HCT116 (cell line): ENCODE results near the gene TPP1. TPM values are rescaled to one million over a fixed set of nuclear protein-coding genes. Genes with fewer than 3 reads are reported as not detected.

Source experiments
- ATAC-seq: fragments of 200-7000 bp; cut with Tn5 transposase; 2 replicates; pipeline ENCODE4 v1.9.1; 2020; ENCODE audit warnings: mild to moderate bottlenecking, moderate library complexity
- BruUV-seq: library from RNA; stranded (reverse); fragments of 400-500 nt; replicated peaks from 2 replicates; lab custom pipeline; 2021; lab: Mats Ljungman, UMichigan
- CTCF ChIA-PET: fragments of 300-600 bp; sonication (Branson Sonifier 250); formaldehyde crosslinking; loops from one replicate; lab custom pipeline; 2021; ENCODE audit warnings: antibody characterized with exemption; lab: Charles Lee
- POLR2A ChIA-PET: fragments of 300-600, 350-600 bp; sonication (Branson Sonifier 250); formaldehyde crosslinking; loops from one replicate; lab custom pipeline; 2021; ENCODE audit warnings: antibody characterized with exemption; lab: Charles Lee
- RAD21 ChIA-PET, 2 experiments: fragments of 300-600 bp; sonication (Branson Sonifier 250); formaldehyde crosslinking; loops; one replicate each; lab custom pipeline; 2023; ENCODE audit warnings: low total read pairs in 2 of 2; ENCODE audit not compliant: uncharacterized antibody in 2 of 2, unreplicated experiment in 2 of 2, low non-redundant PET in 1 of 2; lab: Charles Lee
- DNase-seq: peaks from one replicate; pipeline ENCODE4 v3.0.0-alpha.2; 2010; ENCODE audit warnings: low read depth, low spot score
- H2AFZ ChIP-seq: fragments of 200-600 bp; shearing (Covaris generic), sonication (generic); 2 replicates; pipeline ENCODE4 v1.6.1; 2017; ENCODE audit warnings: low read depth, mixed run types, mixed read lengths, antibody characterized with exemption, low read length; ENCODE audit not compliant: poor library complexity, severe bottlenecking
- H3K27ac ChIP-seq: 2 replicates; pipeline ENCODE4 v1.5.1; 2012; ENCODE audit warnings: low read depth, low read length
- H3K27me3 ChIP-seq: fragments of 200-600 bp; sonication (generic); 2 replicates; pipeline ENCODE4 v1.6.1; 2016; ENCODE audit warnings: mixed run types, low read length, mixed read lengths; ENCODE audit not compliant: insufficient read depth
- H3K36me3 ChIP-seq, 2 experiments: fragments of 200-500 bp in 1 of 2; fragments of 200-600 bp in 1 of 2; sonication (Bioruptor generic) in 1 of 2; sonication (generic) in 1 of 2; 2 replicates each; pipeline versions ENCODE4 v1.5.1 to v1.6.1; 2014 to 2016; ENCODE audit warnings: low read length in 2 of 2, inconsistent platforms in 1 of 2, mixed read lengths in 1 of 2, mixed run types in 1 of 2; ENCODE audit not compliant: insufficient read depth in 2 of 2, control insufficient read depth in 1 of 2
- H3K4me1 ChIP-seq, 2 experiments: fragments of 200-600 bp in 1 of 2; sonication (generic) in 1 of 2; 2 replicates each; pipeline versions ENCODE4 v1.5.1 to v1.6.1; 2012 to 2017; ENCODE audit warnings: low read length in 2 of 2, inconsistent platforms in 1 of 2, mild to moderate bottlenecking in 1 of 2, mixed read lengths in 1 of 2, mixed run types in 1 of 2, moderate library complexity in 1 of 2; ENCODE audit not compliant: insufficient read depth in 2 of 2, control insufficient read depth in 1 of 2
- H3K4me2 ChIP-seq: fragments of 200-600 bp; sonication (generic); 2 replicates; pipeline ENCODE4 v1.6.1; 2017; ENCODE audit warnings: mixed run types, low read length, mixed read lengths
- H3K4me3 ChIP-seq, 2 experiments: fragments of 200-600 bp in 1 of 2; sonication (generic) in 1 of 2; replicated peaks in 1 of 2; 2 replicates each; pipeline ENCODE4 v1.5.1; 2011 to 2016; ENCODE audit warnings: low read length in 2 of 2, control low read depth in 1 of 2, low read depth in 1 of 2, mild to moderate bottlenecking in 1 of 2, mixed read lengths in 1 of 2, mixed run types in 1 of 2
- H3K79me2 ChIP-seq: fragments of 200-600 bp; sonication (generic); 2 replicates; pipeline ENCODE4 v1.6.1; 2017; ENCODE audit warnings: mild to moderate bottlenecking, mixed run types, low read length, moderate library complexity, mixed read lengths; ENCODE audit not compliant: insufficient read depth
- H3K9ac ChIP-seq: fragments of 200-600 bp; sonication (generic); 2 replicates; pipeline ENCODE4 v1.6.1; 2016; ENCODE audit warnings: low read length, mixed read lengths
- H3K9me2 ChIP-seq: fragments of 200-600 bp; sonication (generic), shearing (Covaris generic); 2 replicates; pipeline ENCODE4 v1.6.1; 2017; ENCODE audit warnings: mixed run types, mild to moderate bottlenecking, moderate library complexity; ENCODE audit not compliant: insufficient read depth
- H3K9me3 ChIP-seq, 2 experiments: fragments of 200-500 bp in 1 of 2; fragments of 200-600 bp in 1 of 2; sonication (Bioruptor generic) in 1 of 2; sonication (generic) in 1 of 2; 2 replicates each; pipeline ENCODE4 v1.6.1; 2014 to 2017; ENCODE audit warnings: low read length in 2 of 2, mixed read lengths in 2 of 2, inconsistent platforms in 1 of 2, low read depth in 1 of 2, mild to moderate bottlenecking in 1 of 2, mixed run types in 1 of 2, moderate library complexity in 1 of 2; ENCODE audit not compliant: control insufficient read depth in 1 of 2, insufficient read depth in 1 of 2
- H4K20me1 ChIP-seq: fragments of 200-600 bp; sonication (generic), shearing (Covaris generic); 2 replicates; pipeline ENCODE4 v1.6.1; 2017; ENCODE audit warnings: mixed run types, mild to moderate bottlenecking, moderate library complexity; ENCODE audit not compliant: insufficient read depth
- ATF3 ChIP-seq: IDR thresholded peaks from 2 replicates; pipeline ENCODE4 v1.6.1; 2012
- CBX3 ChIP-seq: IDR thresholded peaks from 2 replicates; pipeline ENCODE4 v1.6.1; 2012; ENCODE audit warnings: low read depth
- CEBPB ChIP-seq: IDR thresholded peaks from 2 replicates; pipeline ENCODE4 v1.6.1; 2012; ENCODE audit warnings: low read depth
- CTCF ChIP-seq, 3 experiments: fragments of 200-600 bp in 1 of 3; sonication (generic) in 1 of 3; IDR thresholded peaks in 2 of 3; conservative IDR thresholded peaks in 1 of 3; 2 replicates each; pipeline ENCODE4 v1.5.1; 2012 to 2017; ENCODE audit warnings: low read depth in 2 of 3, low read length in 2 of 3, antibody characterized with exemption in 1 of 3, borderline replicate concordance in 1 of 3, control low read depth in 1 of 3, mild to moderate bottlenecking in 1 of 3, mixed read lengths in 1 of 3, mixed run types in 1 of 3, moderate library complexity in 1 of 3; ENCODE audit not compliant: insufficient read depth in 1 of 3
- ELF1 ChIP-seq: IDR thresholded peaks from 2 replicates; pipeline ENCODE4 v1.6.1; 2012; ENCODE audit warnings: low read depth, borderline replicate concordance
- EZH2 ChIP-seq: fragments of 200-600 bp; sonication (generic); IDR thresholded peaks from 2 replicates; pipeline ENCODE4 v1.6.1; 2017; ENCODE audit warnings: antibody characterized with exemption, mixed run types
- FOSL1 ChIP-seq: IDR thresholded peaks from 2 replicates; pipeline ENCODE4 v1.6.1; 2012; ENCODE audit warnings: low read depth
- JUND ChIP-seq: IDR thresholded peaks from 2 replicates; pipeline ENCODE4 v1.6.1; 2012
- MAX ChIP-seq: IDR thresholded peaks from 2 replicates; pipeline ENCODE4 v1.6.1; 2012
- SP1 ChIP-seq: IDR thresholded peaks from 2 replicates; pipeline ENCODE4 v1.6.1; 2012; ENCODE audit warnings: low read depth
- SRF ChIP-seq: IDR thresholded peaks from 2 replicates; pipeline ENCODE4 v1.6.1; 2012; ENCODE audit warnings: low read depth
- TCF7L2 ChIP-seq: IDR thresholded peaks from 2 replicates; pipeline ENCODE4 v1.7.0; 2011; ENCODE audit warnings: borderline replicate concordance, inconsistent platforms; ENCODE audit not compliant: insufficient read depth, insufficient read length; ENCODE audit errors: extremely low read depth
- YY1 ChIP-seq: IDR thresholded peaks from 2 replicates; pipeline ENCODE4 v1.6.1; 2011; ENCODE audit warnings: low read length, low read depth, moderate library complexity, mild to moderate bottlenecking; ENCODE audit not compliant: insufficient replicate concordance; ENCODE audit errors: extremely low read depth
- ZBTB33 ChIP-seq: IDR thresholded peaks from 2 replicates; pipeline ENCODE4 v1.6.1; 2011; ENCODE audit warnings: mild to moderate bottlenecking, low read length, moderate library complexity; ENCODE audit not compliant: insufficient replicate concordance; ENCODE audit errors: extremely low read depth
- ZNF274 ChIP-seq: fragments of 200-500 bp; sonication (Bioruptor generic); IDR thresholded peaks from 2 replicates; pipeline ENCODE4 v1.6.1; 2014; ENCODE audit warnings: mild to moderate bottlenecking, low read depth, low read length, inconsistent platforms
- intact Hi-C: fragments of 100-400 bp; cut with micrococcal nuclease; formaldehyde crosslinking; loops from 2 replicates; pipeline ENCODE4 v1.10.0; 2022
- total RNA-seq: library from RNA; stranded (reverse); gene quantifications from one replicate; pipeline ENCODE4 v1.2.1, GENCODE V29; 2021; ENCODE audit not compliant: unreplicated experiment

The TPP1 gene
- total RNA-seq, 1 experiment from 2014 or later, result 44.7 TPM

GRCh38 chr11:6563121-6563619 lies 56.1 kb downstream of the TPP1 start:
- H3K4me2 ChIP-seq, result no peak overlapping the region
- no peak for DNase-seq
- H3K27me3 ChIP-seq, result no peaks in the 10 kb centered on the region
- RAD21 ChIA-PET, result no interaction called here
- H2AFZ ChIP-seq, result no peak overlapping the region
- TF ChIP-seq CBX3 (no peak), JUND (no peak), MAX (no peak), ZBTB33 (no peak), EZH2 (no peak), SP1 (no peak), CTCF (IDR thresholded peaks at IDR 0.05 in 2 of 3, conservative IDR thresholded peaks at IDR 0.05 in 1 of 3; ENCODE audit: borderline replicate concordance in 1 of 3, insufficient read depth in 1 of 3, low read depth in 2 of 3, low read length in 2 of 3) (no peak), TCF7L2 (no peak), SRF (no peak), FOSL1 (no peak), YY1 (no peak), ZNF274 (no peak), ATF3 (no peak), CEBPB (no peak), ELF1 (no peak)
- TF ChIP-seq, all 23 proteins: peak for 0
- H3K27ac ChIP-seq, result no peak overlapping the region
- H3K9me2 ChIP-seq, result no peaks in the 10 kb centered on the region
- POLR2A ChIA-PET, result no interaction called here
- peaks cover 0 to 6% of the 10 kb centered on the region in 2 experiments; a peak in 1 of 4 replicates for H3K4me1 ChIP-seq
- H3K4me3 ChIP-seq, result no peak overlapping the region
- no peak for ATAC-seq
- H3K9ac ChIP-seq, result no peak overlapping the region
- H3K9me3 ChIP-seq, result no peaks in the 10 kb centered on the region
- H3K79me2 ChIP-seq, result no peaks in the 10 kb centered on the region
- no peaks in the 10 kb centered on the region; a peak in 1 of 4 replicates for H3K36me3 ChIP-seq
- intact Hi-C loops, result no loop called here
- CTCF ChIA-PET, result no interaction called here
- H4K20me1 ChIP-seq, result no peaks in the 10 kb centered on the region
- no TSS peak for BruUV-seq
